ENCODE measurements around the gene PFKL. TPM values are rescaled to one million over a fixed set of nuclear protein-coding genes. Genes with fewer than 3 reads are reported as not detected.

Gene PFKL
- total RNA-seq, 4 donors from 2014 or later: 104 to 145 (median 136) TPM

DNA sequence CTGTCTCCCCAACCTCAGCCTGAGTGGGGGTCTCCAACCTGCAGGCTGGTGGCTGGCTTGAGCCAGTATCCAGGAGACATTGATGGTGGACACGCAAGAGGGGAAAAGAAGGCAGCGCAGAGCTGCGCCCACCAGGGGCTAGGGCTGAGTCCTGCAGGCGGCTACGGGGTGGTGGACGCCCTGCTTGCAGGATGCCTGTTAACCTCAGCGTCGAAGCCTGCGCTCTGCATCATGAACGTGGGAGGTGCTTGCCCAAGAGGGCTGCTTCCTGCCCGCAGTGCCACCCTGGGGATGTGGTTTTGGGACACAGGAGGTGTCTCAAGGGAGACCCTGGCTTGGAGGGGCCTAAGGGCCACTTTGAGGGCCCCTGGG is 27.7 kb downstream of the PFKL start:
- no peak overlapping the region for H3K4me3 ChIP-seq (ENCODE audit: low read depth, poor library complexity, severe bottlenecking)
- no peak for DNase-seq (ENCODE audit: low spot score in 2 of 2)
- TF ChIP-seq, protein P1, sequence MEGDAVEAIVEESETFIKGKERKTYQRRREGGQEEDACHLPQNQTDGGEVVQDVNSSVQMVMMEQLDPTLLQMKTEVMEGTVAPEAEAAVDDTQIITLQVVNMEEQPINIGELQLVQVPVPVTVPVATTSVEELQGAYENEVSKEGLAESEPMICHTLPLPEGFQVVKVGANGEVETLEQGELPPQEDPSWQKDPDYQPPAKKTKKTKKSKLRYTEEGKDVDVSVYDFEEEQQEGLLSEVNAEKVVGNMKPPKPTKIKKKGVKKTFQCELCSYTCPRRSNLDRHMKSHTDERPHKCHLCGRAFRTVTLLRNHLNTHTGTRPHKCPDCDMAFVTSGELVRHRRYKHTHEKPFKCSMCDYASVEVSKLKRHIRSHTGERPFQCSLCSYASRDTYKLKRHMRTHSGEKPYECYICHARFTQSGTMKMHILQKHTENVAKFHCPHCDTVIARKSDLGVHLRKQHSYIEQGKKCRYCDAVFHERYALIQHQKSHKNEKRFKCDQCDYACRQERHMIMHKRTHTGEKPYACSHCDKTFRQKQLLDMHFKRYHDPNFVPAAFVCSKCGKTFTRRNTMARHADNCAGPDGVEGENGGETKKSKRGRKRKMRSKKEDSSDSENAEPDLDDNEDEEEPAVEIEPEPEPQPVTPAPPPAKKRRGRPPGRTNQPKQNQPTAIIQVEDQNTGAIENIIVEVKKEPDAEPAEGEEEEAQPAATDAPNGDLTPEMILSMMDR (IDR thresholded peaks at IDR 0.05): no peak
- TF ChIP-seq POLR2A (IDR thresholded peaks at IDR 0.05): no peak
- 87 to 88% methylated on average over 11 of the region's 11 CpGs for WGBS, 2 donors
- intact Hi-C loops (cut with DNase I; ENCODE audit: low total_unique reads): no loop called here

GRCh38 chr21:44328242-44328895 is 28.5 kb downstream of the PFKL start:
- TF ChIP-seq, protein P1 (IDR thresholded peaks at IDR 0.05): no peak
- TF ChIP-seq POLR2A (IDR thresholded peaks at IDR 0.05): no peak
- H3K4me3 ChIP-seq (ENCODE audit: low read depth, poor library complexity, severe bottlenecking): no peak overlapping the region
- no peak for DNase-seq (ENCODE audit: low spot score in 2 of 2)
- 77 to 86% methylated on average over 21 to 24 of the region's 25 CpGs for WGBS, 2 donors
- intact Hi-C loops (cut with DNase I; ENCODE audit: low total_unique reads): no loop called here

DNA sequence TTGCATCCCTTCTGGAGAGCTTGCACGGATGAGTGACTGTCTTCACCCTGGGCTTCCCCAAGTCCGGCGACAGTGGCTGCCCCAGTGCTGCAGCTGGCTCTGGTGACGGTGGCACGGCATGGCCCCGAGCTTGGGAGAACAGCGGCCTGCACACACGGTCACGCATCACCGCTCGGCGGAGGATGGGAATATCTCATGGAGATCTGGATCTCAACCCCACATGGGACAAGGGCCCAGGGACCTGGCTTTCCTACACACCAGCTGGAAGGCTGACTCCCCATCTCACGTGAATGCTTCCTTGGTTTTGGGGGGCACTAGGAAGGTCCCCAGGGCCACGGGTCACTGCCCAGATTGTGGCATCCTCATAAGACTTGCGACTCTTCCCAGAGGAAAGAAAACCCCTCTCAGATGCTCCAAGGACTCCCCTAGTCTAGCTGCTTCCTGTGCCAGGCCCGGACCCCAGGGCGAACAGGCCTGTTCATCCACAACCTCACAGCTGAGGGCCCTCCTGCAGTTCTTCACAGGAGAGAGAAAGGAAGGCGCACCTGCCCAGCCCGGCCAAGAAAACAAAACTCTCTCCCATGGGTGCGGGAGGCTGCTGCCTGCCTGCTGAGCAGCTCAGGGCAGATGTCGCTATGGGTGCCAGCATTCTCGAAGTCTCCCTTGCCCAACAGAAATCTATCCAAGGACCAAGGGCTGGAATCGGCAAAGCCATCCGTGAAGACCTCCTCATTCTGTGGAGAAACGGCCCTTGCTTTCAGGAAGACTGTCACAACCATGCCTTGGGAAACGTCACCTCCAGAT is 29.4 kb downstream of the PFKL start:
- no peak for DNase-seq (ENCODE audit: low spot score in 2 of 2)
- TF ChIP-seq, protein P1 (IDR thresholded peaks at IDR 0.05): no peak
- no peak for TF ChIP-seq POLR2A (IDR thresholded peaks at IDR 0.05)
- H3K4me3 ChIP-seq (ENCODE audit: low read depth, poor library complexity, severe bottlenecking): no peak overlapping the region
- 58 to 65% methylated on average over 26 of the region's 26 CpGs for WGBS, 2 donors
- intact Hi-C loops (cut with DNase I; ENCODE audit: low total_unique reads): no loop called here

DNA sequence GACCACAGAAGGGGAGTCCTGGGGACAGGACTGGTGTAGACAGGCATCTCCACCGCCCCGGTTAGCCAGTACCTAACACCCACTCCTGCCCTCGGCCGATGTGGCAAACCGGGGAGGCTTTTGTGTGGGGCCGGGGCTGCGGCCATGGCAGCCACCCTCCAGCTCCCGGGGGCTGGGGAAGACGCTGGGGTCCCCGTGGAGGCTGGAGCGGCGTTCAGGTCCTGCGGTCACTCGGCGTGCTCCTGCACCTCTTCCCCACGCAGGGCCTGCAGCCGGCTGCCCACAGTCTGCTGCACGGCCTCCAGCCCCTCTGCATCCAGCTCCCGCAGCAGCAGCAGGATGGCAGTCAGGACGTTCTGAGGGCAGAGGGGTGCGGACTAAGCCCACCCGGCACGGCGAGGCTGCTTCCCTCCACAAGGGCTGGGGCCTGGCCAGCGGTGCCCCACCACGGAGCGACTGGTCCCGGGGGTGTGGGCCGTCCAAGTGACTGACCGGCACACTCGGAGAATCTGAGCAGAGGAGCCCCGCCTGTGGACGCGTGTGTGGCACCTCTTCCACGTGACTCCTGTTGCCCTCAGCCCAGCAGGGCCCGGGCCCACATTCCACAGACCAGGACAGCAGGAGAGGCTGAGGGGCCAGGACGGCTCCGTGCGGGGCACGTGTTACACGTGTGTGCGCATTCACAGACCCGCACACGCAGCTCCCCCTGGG is 30.3 kb downstream of the PFKL start:
- intact Hi-C loops (cut with DNase I; ENCODE audit: low total_unique reads): no loop called here
- TF ChIP-seq, protein P1 (IDR thresholded peaks at IDR 0.05): no peak
- no peak for TF ChIP-seq POLR2A (IDR thresholded peaks at IDR 0.05)
- no peak for DNase-seq (ENCODE audit: low spot score in 2 of 2)
- 88 to 89% methylated on average over 27 to 28 of the region's 44 CpGs for WGBS, 2 donors
- no peak overlapping the region for H3K4me3 ChIP-seq (ENCODE audit: low read depth, poor library complexity, severe bottlenecking)

DNA sequence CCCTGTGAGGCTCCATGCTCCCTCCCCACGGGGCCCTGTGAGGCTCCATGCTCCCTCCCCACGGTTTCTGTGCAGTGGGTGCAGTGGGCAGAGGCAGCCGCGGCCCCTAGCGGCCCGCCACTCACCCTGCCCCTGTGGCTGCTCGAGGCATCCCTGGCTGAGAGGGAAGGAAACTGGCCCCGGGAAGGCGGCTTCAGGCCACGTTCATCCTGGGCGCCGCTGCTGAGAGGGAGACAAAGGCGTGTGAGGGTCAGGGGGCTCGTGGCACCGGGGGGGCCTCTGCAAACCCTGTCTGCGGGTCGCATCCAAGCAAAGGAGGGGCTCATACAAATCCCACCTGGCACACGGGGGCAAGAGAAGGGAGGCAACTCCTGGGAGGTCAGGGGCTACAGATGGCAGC is 30.8 kb downstream of the PFKL start:
- WGBS, 2 donors: 81 to 86% methylated on average over 9 to 16 of the region's 18 CpGs
- no peak overlapping the region for H3K4me3 ChIP-seq (ENCODE audit: low read depth, poor library complexity, severe bottlenecking)
- DNase-seq (ENCODE audit: low spot score in 2 of 2): no peak
- no peak for TF ChIP-seq POLR2A (IDR thresholded peaks at IDR 0.05)
- TF ChIP-seq, protein P1 (IDR thresholded peaks at IDR 0.05): no peak
- intact Hi-C loops (cut with DNase I; ENCODE audit: low total_unique reads): no loop called here

Data from lower leg skin (tissue), 4 donors.